ENCODE results near the gene TIGD1.

The TIGD1 gene

DNA sequence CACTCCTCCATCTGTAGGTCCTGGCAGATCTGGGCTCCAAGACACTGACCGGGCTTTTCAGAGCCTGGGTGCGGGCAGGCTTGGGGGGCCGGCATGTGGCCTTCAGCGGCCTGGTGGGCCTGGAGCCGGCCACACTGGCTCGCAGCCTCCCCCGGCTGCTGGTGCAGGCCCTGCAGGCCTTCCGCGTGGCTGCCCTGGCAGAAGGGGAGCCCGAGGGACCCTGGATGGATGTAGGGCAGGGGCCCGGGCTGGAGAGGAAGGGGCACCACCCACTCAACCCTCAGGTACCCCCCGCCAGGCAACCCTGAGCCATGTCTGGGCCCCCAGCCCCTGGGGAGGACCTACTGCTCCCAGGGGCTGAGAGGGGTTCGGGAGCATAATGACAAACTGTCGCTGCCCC, 25.2 kb downstream of the TIGD1 start:
- no peak overlapping the region for H3K4me3 ChIP-seq (ENCODE audit: low read depth, low read length)
- H3K36me3 ChIP-seq (ENCODE audit: control insufficient read depth, insufficient read depth, low read length): no peaks in the 10 kb centered on the region
- peaks cover 29% of the 10 kb centered on the region for H3K27me3 ChIP-seq (ENCODE audit: control insufficient read depth, insufficient read depth, low read length)
- no peak overlapping the region for H3K9ac ChIP-seq (ENCODE audit: low read depth, low read length)
- no peaks in the 10 kb centered on the region for H3K4me1 ChIP-seq (ENCODE audit: control insufficient read depth, insufficient read depth, low read length)
- no peaks in the 10 kb centered on the region for H3K9me3 ChIP-seq (ENCODE audit: control insufficient read depth, insufficient read depth, low read length)

DNA sequence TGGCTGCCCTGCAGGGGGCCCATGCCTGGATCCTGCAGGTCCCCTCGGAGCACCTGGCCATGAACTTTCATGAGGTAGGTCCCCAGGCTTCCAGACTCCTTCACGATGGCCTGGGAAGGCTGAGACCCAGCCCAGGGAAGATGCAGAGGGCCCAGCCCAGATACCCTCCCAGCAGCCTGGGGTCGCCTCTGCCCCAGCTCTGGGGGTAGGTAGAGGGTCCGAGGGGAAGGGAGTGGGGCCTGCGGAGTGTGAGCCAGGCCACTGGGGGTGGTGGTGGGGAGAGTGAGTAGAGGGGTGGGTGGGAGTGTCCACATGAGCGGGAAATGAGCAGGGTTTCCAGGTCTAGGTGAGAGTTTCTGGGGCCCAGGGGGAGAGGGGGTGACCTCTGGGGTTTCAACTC, 25.6 kb downstream of the TIGD1 start:
- peaks cover 29% of the 10 kb centered on the region for H3K27me3 ChIP-seq (ENCODE audit: control insufficient read depth, insufficient read depth, low read length)
- no peak overlapping the region for H3K9ac ChIP-seq (ENCODE audit: low read depth, low read length)
- no peak overlapping the region for H3K4me3 ChIP-seq (ENCODE audit: low read depth, low read length)

GRCh38 chr2:232523682-232524597, 26.4 kb downstream of the TIGD1 start:
- Histone ChIP-seq H3K27me3 (ENCODE audit: control insufficient read depth, insufficient read depth, low read length) (peaks cover 34% of the 10 kb centered on the region), H3K4me3 (ENCODE audit: low read depth, low read length) (peak overlapping the region; percentile 20), H3K9ac (ENCODE audit: low read depth, low read length) (no peak overlapping the region)

More for the DNA sequence above, 25.6 kb downstream of the TIGD1 start:
- Histone ChIP-seq H3K9me3 (ENCODE audit: control insufficient read depth, insufficient read depth, low read length) (no peaks in the 10 kb centered on the region), H3K4me1 (ENCODE audit: control insufficient read depth, insufficient read depth, low read length) (no peaks in the 10 kb centered on the region), H3K36me3 (ENCODE audit: control insufficient read depth, insufficient read depth, low read length) (no peaks in the 10 kb centered on the region)

DNA sequence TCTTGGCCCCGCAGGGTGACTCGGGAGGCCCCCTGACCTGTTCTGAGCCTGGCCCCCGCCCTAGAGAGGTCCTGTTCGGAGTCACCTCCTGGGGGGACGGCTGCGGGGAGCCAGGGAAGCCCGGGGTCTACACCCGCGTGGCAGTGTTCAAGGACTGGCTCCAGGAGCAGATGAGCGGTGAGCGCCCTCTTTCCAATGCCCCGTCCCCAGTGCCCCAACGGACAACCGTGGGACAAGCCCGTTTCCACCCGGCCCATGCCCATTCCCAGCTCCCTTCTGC, 27.0 kb downstream of the TIGD1 start:
- H3K9me3 ChIP-seq (ENCODE audit: control insufficient read depth, insufficient read depth, low read length): no peaks in the 10 kb centered on the region
- H3K9ac ChIP-seq (ENCODE audit: low read depth, low read length): no peak overlapping the region
- H3K27me3 ChIP-seq (ENCODE audit: control insufficient read depth, insufficient read depth, low read length): peaks cover 37% of the 10 kb centered on the region
- H3K4me1 ChIP-seq (ENCODE audit: control insufficient read depth, insufficient read depth, low read length): no peaks in the 10 kb centered on the region
- H3K36me3 ChIP-seq (ENCODE audit: control insufficient read depth, insufficient read depth, low read length): no peaks in the 10 kb centered on the region
- peak overlapping the region; percentile 20 for H3K4me3 ChIP-seq (ENCODE audit: low read depth, low read length)

More at GRCh38 chr2:232523682-232524597, 26.4 kb downstream of the TIGD1 start:
- Histone ChIP-seq H3K4me1 (ENCODE audit: control insufficient read depth, insufficient read depth, low read length) (no peaks in the 10 kb centered on the region), H3K9me3 (ENCODE audit: control insufficient read depth, insufficient read depth, low read length) (no peaks in the 10 kb centered on the region), H3K36me3 (ENCODE audit: control insufficient read depth, insufficient read depth, low read length) (no peaks in the 10 kb centered on the region)

- Histone ChIP-seq H3K4me3 (ENCODE audit: low read depth, low read length) (peak overlapping the region; percentile 20), H3K4me1 (ENCODE audit: control insufficient read depth, insufficient read depth, low read length) (no peaks in the 10 kb centered on the region), H3K36me3 (ENCODE audit: control insufficient read depth, insufficient read depth, low read length) (no peaks in the 10 kb centered on the region), H3K9me3 (ENCODE audit: control insufficient read depth, insufficient read depth, low read length) (no peaks in the 10 kb centered on the region), H3K9ac (ENCODE audit: low read depth, low read length) (no peak overlapping the region), H3K27me3 (ENCODE audit: control insufficient read depth, insufficient read depth, low read length) (peaks cover 37% of the 10 kb centered on the region)
Observed at GRCh38 chr2:232522623-232523401, 27.5 kb downstream of the TIGD1 start.

DNA sequence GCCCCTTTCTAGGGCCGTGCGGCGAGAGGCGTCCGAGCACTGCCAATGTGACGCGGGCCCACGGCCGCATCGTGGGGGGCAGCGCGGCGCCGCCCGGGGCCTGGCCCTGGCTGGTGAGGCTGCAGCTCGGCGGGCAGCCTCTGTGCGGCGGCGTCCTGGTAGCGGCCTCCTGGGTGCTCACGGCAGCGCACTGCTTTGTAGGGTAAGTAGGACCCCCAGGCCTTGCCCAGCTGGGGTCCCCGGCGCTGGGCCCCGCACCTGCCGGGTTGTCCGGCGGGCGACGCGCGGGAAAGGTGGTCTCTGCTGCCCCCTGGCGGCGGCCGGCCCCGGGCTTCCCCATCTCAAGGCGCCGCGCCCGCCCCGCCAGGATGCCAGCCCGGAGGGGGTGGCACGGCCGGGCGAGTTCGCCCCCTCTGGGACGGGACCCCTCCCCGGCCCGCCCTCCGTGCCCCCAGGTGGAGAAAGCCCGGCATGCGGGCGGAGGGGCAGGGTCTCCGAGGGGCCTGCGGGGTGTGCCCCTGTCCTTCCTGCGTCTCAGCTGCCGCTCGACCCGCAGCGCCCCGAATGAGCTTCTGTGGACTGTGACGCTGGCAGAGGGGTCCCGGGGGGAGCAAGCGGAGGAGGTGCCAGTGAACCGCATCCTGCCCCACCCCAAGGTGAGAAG, 28.3 kb downstream of the TIGD1 start:
- Histone ChIP-seq H3K4me3 (ENCODE audit: low read depth, low read length) (no peak overlapping the region), H3K9ac (ENCODE audit: low read depth, low read length) (no peak overlapping the region), H3K9me3 (ENCODE audit: control insufficient read depth, insufficient read depth, low read length) (no peaks in the 10 kb centered on the region), H3K27me3 (ENCODE audit: control insufficient read depth, insufficient read depth, low read length) (peaks cover 37% of the 10 kb centered on the region), H3K36me3 (ENCODE audit: control insufficient read depth, insufficient read depth, low read length) (no peaks in the 10 kb centered on the region), H3K4me1 (ENCODE audit: control insufficient read depth, insufficient read depth, low read length) (no peaks in the 10 kb centered on the region)

DNA sequence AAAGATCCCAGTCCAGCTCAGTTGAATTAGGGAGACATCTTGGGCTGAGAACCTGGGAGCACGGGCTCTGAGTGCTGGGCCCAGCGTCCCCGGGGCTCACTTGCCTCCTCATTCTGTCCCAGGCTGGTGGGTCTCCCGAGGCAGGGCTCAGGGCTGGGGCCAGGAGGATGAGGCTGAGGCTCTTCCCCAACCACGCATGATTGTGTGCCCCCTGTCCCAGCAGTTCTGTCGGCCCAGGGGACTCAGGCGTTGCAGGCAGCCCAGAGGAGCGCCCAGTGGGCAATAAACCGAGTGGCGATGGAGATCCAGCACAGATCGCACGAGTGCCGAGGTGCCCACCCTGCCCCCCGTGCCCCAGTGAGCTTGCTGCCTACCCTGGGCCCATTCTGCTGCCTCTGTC, 29.3 kb downstream of the TIGD1 start:
- no peaks in the 10 kb centered on the region for H3K9me3 ChIP-seq (ENCODE audit: control insufficient read depth, insufficient read depth, low read length)
- H3K36me3 ChIP-seq (ENCODE audit: control insufficient read depth, insufficient read depth, low read length): no peaks in the 10 kb centered on the region
- peaks cover 40% of the 10 kb centered on the region for H3K27me3 ChIP-seq (ENCODE audit: control insufficient read depth, insufficient read depth, low read length)
- no peak overlapping the region for H3K9ac ChIP-seq (ENCODE audit: low read depth, low read length)
- no peak overlapping the region for H3K4me3 ChIP-seq (ENCODE audit: low read depth, low read length)
- no peaks in the 10 kb centered on the region for H3K4me1 ChIP-seq (ENCODE audit: control insufficient read depth, insufficient read depth, low read length)

GRCh38 chr2:232520489-232520888, 29.9 kb downstream of the TIGD1 start:
- H3K36me3 ChIP-seq (ENCODE audit: control insufficient read depth, insufficient read depth, low read length): no peaks in the 10 kb centered on the region
- peaks cover 40% of the 10 kb centered on the region for H3K27me3 ChIP-seq (ENCODE audit: control insufficient read depth, insufficient read depth, low read length)
- no peaks in the 10 kb centered on the region for H3K9me3 ChIP-seq (ENCODE audit: control insufficient read depth, insufficient read depth, low read length)
- H3K9ac ChIP-seq (ENCODE audit: low read depth, low read length): no peak overlapping the region
- no peak overlapping the region for H3K4me3 ChIP-seq (ENCODE audit: low read depth, low read length)
- no peaks in the 10 kb centered on the region for H3K4me1 ChIP-seq (ENCODE audit: control insufficient read depth, insufficient read depth, low read length)

DNA sequence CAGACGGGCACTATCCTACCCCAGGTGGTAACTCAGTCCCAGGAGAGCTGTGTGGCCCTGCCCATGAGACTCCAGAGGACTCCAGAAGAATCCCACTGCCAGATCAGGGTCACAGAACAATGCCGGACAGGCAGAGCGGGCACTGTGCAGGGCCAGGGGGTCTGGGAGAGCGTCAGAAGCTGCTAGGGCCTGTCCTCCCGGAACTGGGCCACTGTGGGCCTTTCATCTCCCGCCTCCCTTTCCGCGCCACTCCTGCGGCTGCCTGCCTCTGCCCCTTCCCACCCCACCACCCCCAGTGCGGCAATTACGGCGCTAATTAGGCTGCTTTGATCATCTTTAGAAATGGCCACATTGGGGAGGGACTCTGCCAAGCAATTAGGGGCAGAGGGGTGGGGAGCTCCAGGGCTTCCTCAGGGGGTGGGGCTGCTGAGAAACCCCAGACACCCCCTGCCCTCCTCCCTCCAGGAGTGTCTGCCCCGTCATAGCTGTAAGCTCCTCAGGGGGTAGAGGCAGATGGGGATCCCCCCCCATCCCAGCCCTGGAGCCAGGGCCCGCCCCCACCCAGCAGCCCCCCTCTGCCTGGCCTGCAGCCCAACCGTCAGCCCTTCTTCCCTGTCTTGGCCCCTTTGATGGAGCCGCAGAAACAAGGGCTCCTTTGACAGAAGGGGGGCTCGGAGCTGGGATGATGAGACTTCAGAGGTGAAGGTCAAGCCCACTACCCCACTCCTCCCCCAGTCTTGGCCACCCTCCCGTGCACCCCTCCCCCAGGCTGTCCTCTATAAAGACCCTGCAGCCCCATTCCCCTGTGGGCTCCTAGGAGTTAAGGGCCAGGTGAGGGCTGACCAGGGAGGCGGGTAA, 30.5 kb downstream of the TIGD1 start, which contains the start of gene PRSS56:
TSS of gene PRSS56 (plus strand) at position 808 of the 858 bp plus-strand sequence. CDS start 211 bp downstream, outside the sequence.
- H3K4me3 ChIP-seq (ENCODE audit: low read depth, low read length): no peak within 1 kb of the TSS

DNA sequence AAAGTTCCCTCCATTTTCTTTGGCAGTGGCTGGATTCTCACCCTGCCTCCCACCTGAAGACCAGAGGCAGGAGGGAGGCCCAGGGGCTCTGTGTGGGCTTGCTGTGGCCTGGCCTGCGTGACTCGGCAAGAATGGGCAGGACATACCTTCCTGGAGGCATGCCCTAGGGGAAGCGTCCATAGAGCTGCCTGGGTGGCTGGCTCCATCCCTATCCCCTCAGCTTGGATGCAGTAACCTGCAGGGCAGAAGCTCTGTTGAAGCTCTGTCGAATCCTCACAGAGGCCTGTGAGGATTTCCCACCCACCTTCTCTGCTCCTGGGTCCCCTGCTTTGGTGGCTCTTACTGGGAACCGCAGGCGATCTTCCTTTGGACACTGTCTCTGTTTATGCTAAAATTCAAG, 31.5 kb downstream of the TIGD1 start:
- no peak overlapping the region for H3K4me3 ChIP-seq (ENCODE audit: low read depth, low read length)
- H3K9ac ChIP-seq (ENCODE audit: low read depth, low read length): no peak overlapping the region
- H3K4me1 ChIP-seq (ENCODE audit: control insufficient read depth, insufficient read depth, low read length): no peaks in the 10 kb centered on the region
- peaks cover 34% of the 10 kb centered on the region for H3K27me3 ChIP-seq (ENCODE audit: control insufficient read depth, insufficient read depth, low read length)
- no peaks in the 10 kb centered on the region for H3K36me3 ChIP-seq (ENCODE audit: control insufficient read depth, insufficient read depth, low read length)
- no peaks in the 10 kb centered on the region for H3K9me3 ChIP-seq (ENCODE audit: control insufficient read depth, insufficient read depth, low read length)

More for the DNA sequence above, 30.5 kb downstream of the TIGD1 start, which contains the start of gene PRSS56:
- H3K9me3 ChIP-seq (ENCODE audit: control insufficient read depth, insufficient read depth, low read length): no peaks in the 10 kb centered on the region
- H3K4me1 ChIP-seq (ENCODE audit: control insufficient read depth, insufficient read depth, low read length): no peaks in the 10 kb centered on the region
- no peak within 1 kb of the TSS for H3K9ac ChIP-seq (ENCODE audit: low read depth, low read length)
- no peaks in the 10 kb centered on the region for H3K36me3 ChIP-seq (ENCODE audit: control insufficient read depth, insufficient read depth, low read length)
- peaks cover 40% of the 10 kb centered on the region for H3K27me3 ChIP-seq (ENCODE audit: control insufficient read depth, insufficient read depth, low read length)

DNA sequence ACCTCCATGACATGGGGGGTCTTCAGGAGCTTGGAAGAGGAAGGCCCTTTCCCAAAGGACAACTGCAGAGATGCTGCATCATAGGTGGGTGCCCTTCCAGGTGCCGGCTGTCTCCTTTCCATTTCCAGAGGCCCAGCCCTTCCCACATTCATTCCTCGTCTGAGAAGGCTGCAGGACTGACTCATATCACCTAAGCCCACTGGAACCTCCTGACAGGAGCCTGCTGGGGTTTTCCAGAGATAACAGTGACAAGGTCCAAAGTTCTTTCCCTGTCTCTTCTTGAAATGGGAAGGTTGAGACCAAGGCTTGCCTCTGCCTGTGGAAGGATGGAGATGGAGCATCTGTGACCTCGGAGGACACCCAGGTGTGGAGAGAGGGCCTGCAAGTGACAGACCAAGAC, 33.8 kb downstream of the TIGD1 start:
- H3K36me3 ChIP-seq (ENCODE audit: control insufficient read depth, insufficient read depth, low read length): no peaks in the 10 kb centered on the region
- no peaks in the 10 kb centered on the region for H3K9me3 ChIP-seq (ENCODE audit: control insufficient read depth, insufficient read depth, low read length)
- no peak overlapping the region for H3K4me3 ChIP-seq (ENCODE audit: low read depth, low read length)
- H3K27me3 ChIP-seq (ENCODE audit: control insufficient read depth, insufficient read depth, low read length): peaks cover 18% of the 10 kb centered on the region
- no peak overlapping the region for H3K9ac ChIP-seq (ENCODE audit: low read depth, low read length)
- H3K4me1 ChIP-seq (ENCODE audit: control insufficient read depth, insufficient read depth, low read length): no peaks in the 10 kb centered on the region
